Breast epithelium (tissue), 3 donors: ENCODE results near the gene CCDC138.

Experiments used
- POLR2A ChIP-seq: fragments of 450-650 bp; IDR thresholded peaks from one replicate; pipeline ENCODE4 v1.6.1; 2016; ENCODE audit warnings: antibody characterized with exemption, mild to moderate bottlenecking, moderate library complexity
- POLR2AphosphoS5 ChIP-seq, 3 donors: sonication (generic); formaldehyde crosslinking; IDR thresholded peaks; one replicate each; pipeline ENCODE4 v1.6.1; 2017; ENCODE audit warnings: antibody characterized with exemption in 3 of 3
- TF ChIP-seq, protein P1 (sequence below), 3 donors: fragments of 450-650 bp; IDR thresholded peaks; one replicate each; pipeline ENCODE4 v1.5.1; 2016 to 2017; ENCODE audit warnings: antibody characterized with exemption in 3 of 3, mild to moderate bottlenecking in 3 of 3, moderate library complexity in 3 of 3

DNA sequence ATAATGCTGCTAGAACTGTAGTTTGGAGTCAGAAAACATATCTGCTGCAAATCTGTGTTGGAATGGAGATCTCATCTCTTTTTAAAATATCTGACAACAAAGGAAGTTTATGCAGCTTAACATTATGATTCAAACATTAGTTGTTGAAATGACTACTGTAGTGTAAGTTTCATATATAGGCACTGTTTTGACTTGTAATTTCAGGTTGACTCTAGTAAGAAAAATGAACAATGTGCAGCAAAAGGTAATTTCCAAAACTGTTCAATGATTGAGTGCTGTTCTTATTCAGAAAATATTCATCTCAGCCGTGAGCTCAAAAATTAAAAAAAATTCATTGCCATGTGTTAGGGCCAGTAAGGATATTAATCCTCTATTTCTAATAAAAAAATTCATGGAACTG is 48.5 kb downstream of the CCDC138 start:
- TF ChIP-seq, protein P1, sequence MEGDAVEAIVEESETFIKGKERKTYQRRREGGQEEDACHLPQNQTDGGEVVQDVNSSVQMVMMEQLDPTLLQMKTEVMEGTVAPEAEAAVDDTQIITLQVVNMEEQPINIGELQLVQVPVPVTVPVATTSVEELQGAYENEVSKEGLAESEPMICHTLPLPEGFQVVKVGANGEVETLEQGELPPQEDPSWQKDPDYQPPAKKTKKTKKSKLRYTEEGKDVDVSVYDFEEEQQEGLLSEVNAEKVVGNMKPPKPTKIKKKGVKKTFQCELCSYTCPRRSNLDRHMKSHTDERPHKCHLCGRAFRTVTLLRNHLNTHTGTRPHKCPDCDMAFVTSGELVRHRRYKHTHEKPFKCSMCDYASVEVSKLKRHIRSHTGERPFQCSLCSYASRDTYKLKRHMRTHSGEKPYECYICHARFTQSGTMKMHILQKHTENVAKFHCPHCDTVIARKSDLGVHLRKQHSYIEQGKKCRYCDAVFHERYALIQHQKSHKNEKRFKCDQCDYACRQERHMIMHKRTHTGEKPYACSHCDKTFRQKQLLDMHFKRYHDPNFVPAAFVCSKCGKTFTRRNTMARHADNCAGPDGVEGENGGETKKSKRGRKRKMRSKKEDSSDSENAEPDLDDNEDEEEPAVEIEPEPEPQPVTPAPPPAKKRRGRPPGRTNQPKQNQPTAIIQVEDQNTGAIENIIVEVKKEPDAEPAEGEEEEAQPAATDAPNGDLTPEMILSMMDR (IDR thresholded peaks at IDR 0.05) = no peak
- no peak for TF ChIP-seq POLR2AphosphoS5 (IDR thresholded peaks at IDR 0.05)
- no peak for TF ChIP-seq POLR2A
